ENCODE data around the gene NEGR1. TPM values are rescaled to one million over a fixed set of nuclear protein-coding genes. Genes with fewer than 3 reads are reported as not detected.

The NEGR1 gene
- total RNA-seq, 1 donor from 2014 or later, result 11.0 TPM

DNA sequence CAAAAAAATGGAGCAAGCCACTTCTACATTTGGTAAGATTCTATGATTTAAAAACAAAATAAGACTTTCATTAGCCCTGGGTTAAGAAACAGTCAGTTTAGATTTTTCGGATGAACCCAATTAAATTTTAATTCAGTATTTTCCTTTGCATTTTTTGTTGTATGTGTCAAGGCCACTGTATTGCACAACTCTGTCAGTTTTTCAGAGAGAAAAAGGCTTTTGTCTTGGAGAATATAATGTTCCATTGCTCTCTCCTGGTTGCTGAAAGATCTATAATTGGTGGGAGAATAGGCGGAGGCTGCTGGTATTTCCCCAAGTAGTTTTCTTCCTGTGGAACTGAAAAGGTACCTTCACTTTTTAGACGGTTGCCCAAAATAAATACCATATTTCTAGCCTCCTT is 84.6 kb downstream of the NEGR1 start:
- Histone ChIP-seq H3K27ac (ENCODE audit: low read depth, low read length) (no peak overlapping the region), H3K9ac (ENCODE audit: low read depth in 1 of 3, low read length in 3 of 3) (no peak overlapping the region), H3K4me1 (ENCODE audit: control insufficient read depth in 3 of 3, insufficient read depth in 3 of 3, low read length in 3 of 3) (no peaks in the 10 kb centered on the region), H3K9me3 (ENCODE audit: control insufficient read depth in 3 of 3, low read length in 3 of 3) (peaks cover 0 to 3% (median 0%) of the 10 kb centered on the region in 3 donors), H3K27me3 (ENCODE audit: control insufficient read depth in 3 of 3, insufficient read depth in 3 of 3, low read length in 3 of 3) (no peaks in the 10 kb centered on the region), H3K4me3 (ENCODE audit: low read length in 3 of 3) (no peak overlapping the region), H3K36me3 (ENCODE audit: control insufficient read depth in 3 of 3, insufficient read depth in 3 of 3, low read length in 3 of 3) (no peaks in the 10 kb centered on the region)

DNA sequence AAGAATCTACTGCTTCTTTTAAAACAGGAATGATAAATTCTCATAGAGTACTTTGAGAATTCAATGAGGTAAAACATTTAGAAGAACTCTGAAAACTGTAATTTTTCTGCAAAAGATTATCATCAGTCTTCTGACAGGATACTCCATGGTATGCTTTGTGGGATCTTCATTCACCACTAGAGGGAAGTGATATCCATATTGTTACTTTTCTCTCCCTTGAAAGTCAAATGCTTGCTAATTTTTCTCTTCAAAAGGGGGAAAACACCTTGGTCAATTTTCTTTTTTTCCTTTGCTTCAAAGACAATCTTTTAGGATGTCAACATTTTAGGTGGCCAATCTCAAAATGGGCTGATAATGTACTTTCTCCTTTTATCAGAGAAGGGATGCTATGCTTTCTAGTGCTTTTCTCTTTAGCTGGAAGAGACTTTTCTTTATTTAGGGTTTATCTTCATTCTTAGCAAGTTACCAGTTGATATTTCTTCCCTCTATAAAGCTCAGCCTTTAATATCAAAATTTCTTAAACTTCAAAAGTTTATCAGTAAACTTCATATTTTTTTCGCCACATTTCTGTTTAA is 95.5 kb downstream of the NEGR1 start:
- Histone ChIP-seq H3K9me3 (ENCODE audit: control insufficient read depth in 3 of 3, low read length in 3 of 3) (no peaks in the 10 kb centered on the region), H3K4me3 (ENCODE audit: low read length in 3 of 3) (no peak overlapping the region), H3K4me1 (ENCODE audit: control insufficient read depth in 3 of 3, insufficient read depth in 3 of 3, low read length in 3 of 3) (no peaks in the 10 kb centered on the region), H3K27me3 (ENCODE audit: control insufficient read depth in 3 of 3, insufficient read depth in 3 of 3, low read length in 3 of 3) (no peaks in the 10 kb centered on the region), H3K27ac (ENCODE audit: low read depth, low read length) (no peak overlapping the region), H3K36me3 (ENCODE audit: control insufficient read depth in 3 of 3, insufficient read depth in 3 of 3, low read length in 3 of 3) (no peaks in the 10 kb centered on the region), H3K9ac (ENCODE audit: low read depth in 1 of 3, low read length in 3 of 3) (no peak overlapping the region)

DNA sequence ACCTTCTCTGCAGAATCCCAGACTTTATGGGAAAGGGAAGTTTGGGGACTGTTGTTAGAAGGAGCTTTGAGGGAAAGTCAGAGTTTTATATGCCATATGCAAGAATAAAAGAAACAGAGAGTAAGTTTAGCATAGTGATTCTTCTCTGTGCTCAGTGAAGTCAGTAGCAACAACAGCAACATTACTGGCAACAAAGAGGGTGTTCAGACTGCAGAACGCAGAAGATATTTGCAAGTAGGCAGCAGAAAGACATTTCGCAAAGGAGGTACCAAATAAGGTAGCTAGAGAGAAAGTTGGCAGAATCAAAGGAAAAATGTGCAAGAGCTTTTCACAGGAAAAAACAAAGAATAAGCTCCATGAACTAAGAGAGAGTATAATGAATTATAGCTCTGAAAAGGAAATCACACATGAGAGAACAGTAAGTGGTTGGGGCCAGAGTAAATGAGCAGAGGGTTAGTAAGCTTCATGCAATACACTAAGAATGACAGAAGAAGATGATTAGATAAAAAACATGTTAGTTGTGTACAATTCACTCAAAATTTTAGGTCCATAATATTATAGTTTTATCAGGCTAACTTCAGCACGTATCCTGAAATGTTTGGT is 98.1 kb downstream of the NEGR1 start:
- H3K4me1 ChIP-seq (ENCODE audit: control insufficient read depth in 3 of 3, insufficient read depth in 3 of 3, low read length in 3 of 3), result no peaks in the 10 kb centered on the region
- H3K27me3 ChIP-seq (ENCODE audit: control insufficient read depth in 3 of 3, insufficient read depth in 3 of 3, low read length in 3 of 3), result no peaks in the 10 kb centered on the region
- no peak overlapping the region for H3K4me3 ChIP-seq (ENCODE audit: low read length in 3 of 3)
- H3K9ac ChIP-seq (ENCODE audit: low read depth in 1 of 3, low read length in 3 of 3), result no peak overlapping the region
- no peak overlapping the region for H3K27ac ChIP-seq (ENCODE audit: low read depth, low read length)
- H3K36me3 ChIP-seq (ENCODE audit: control insufficient read depth in 3 of 3, insufficient read depth in 3 of 3, low read length in 3 of 3), result no peaks in the 10 kb centered on the region
- H3K9me3 ChIP-seq (ENCODE audit: control insufficient read depth in 3 of 3, low read length in 3 of 3), result no peaks in the 10 kb centered on the region

DNA sequence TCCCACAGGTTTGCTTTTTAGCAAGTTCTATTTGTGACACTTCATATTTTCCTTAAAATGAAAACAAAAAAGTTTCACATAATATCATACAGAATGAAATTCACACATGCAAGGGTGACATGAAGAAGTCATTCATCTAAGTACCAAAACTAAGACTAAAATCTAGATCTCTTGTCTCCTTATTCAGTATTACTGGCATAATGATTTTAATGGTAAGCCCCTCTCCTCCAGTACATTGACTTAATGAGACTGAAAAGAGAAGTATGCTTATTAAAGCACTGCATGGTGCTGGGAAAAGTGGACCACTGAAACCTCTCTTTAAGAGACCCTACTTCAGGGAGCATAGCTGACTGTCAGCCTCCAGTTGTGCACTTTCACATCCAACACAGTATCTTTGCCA is 99.5 kb downstream of the NEGR1 start:
- H3K4me1 ChIP-seq (ENCODE audit: control insufficient read depth in 3 of 3, insufficient read depth in 3 of 3, low read length in 3 of 3), result no peaks in the 10 kb centered on the region
- no peaks in the 10 kb centered on the region for H3K9me3 ChIP-seq (ENCODE audit: control insufficient read depth in 3 of 3, low read length in 3 of 3)
- H3K4me3 ChIP-seq (ENCODE audit: low read length in 3 of 3), result no peak overlapping the region
- H3K36me3 ChIP-seq (ENCODE audit: control insufficient read depth in 3 of 3, insufficient read depth in 3 of 3, low read length in 3 of 3), result no peaks in the 10 kb centered on the region
- H3K27me3 ChIP-seq (ENCODE audit: control insufficient read depth in 3 of 3, insufficient read depth in 3 of 3, low read length in 3 of 3), result no peaks in the 10 kb centered on the region
- H3K27ac ChIP-seq (ENCODE audit: low read depth, low read length), result no peak overlapping the region
- H3K9ac ChIP-seq (ENCODE audit: low read depth in 1 of 3, low read length in 3 of 3), result no peak overlapping the region

DNA sequence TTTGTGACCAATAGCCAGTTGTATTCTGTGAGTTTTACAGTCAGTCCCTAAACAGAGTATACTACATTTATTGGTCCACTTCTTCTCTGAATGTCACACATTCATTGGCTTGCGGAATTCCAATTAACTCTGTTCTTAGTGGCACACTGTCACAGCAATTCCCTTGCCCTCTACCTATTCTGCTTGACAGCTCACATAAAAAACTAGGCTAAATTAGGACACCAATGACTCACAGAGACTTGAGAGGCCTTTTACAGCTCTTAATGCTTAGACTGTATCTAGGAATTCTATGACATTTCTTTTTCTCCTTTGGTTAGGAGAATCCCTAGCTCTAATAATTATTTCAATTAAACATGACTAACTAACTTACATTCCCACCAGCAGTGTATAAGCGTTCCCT is 104.1 kb downstream of the NEGR1 start:
- Histone ChIP-seq H3K4me1 (ENCODE audit: control insufficient read depth in 3 of 3, insufficient read depth in 3 of 3, low read length in 3 of 3) (no peaks in the 10 kb centered on the region), H3K27ac (ENCODE audit: low read depth, low read length) (no peak overlapping the region), H3K9me3 (ENCODE audit: control insufficient read depth in 3 of 3, low read length in 3 of 3) (no peaks in the 10 kb centered on the region), H3K4me3 (ENCODE audit: low read length in 3 of 3) (no peak overlapping the region), H3K27me3 (ENCODE audit: control insufficient read depth in 3 of 3, insufficient read depth in 3 of 3, low read length in 3 of 3) (no peaks in the 10 kb centered on the region), H3K36me3 (ENCODE audit: control insufficient read depth in 3 of 3, insufficient read depth in 3 of 3, low read length in 3 of 3) (no peaks in the 10 kb centered on the region), H3K9ac (ENCODE audit: low read depth in 1 of 3, low read length in 3 of 3) (no peak overlapping the region)

DNA sequence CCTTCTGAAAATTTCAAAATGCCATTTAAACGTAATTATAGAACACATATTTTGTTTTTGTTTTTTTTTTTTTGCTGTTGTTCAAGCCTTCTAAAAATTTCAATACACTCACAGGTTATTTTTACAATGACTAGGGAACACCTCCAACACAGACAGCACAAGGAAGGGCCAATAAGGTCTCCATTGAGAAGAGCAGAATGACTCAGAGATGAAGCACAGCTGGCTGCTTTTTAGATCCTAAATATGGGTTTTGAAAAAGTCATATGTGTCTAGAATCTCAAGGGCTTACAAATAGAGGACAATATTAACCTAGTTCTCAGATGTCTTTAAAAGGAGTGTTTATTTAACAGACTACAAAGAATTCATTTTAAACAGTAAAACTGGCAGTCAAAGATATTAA is 104.6 kb downstream of the NEGR1 start:
- H3K27ac ChIP-seq (ENCODE audit: low read depth, low read length), result no peak overlapping the region
- H3K4me1 ChIP-seq (ENCODE audit: control insufficient read depth in 3 of 3, insufficient read depth in 3 of 3, low read length in 3 of 3), result no peaks in the 10 kb centered on the region
- no peak overlapping the region for H3K4me3 ChIP-seq (ENCODE audit: low read length in 3 of 3)
- H3K9ac ChIP-seq (ENCODE audit: low read depth in 1 of 3, low read length in 3 of 3), result no peak overlapping the region
- no peaks in the 10 kb centered on the region for H3K27me3 ChIP-seq (ENCODE audit: control insufficient read depth in 3 of 3, insufficient read depth in 3 of 3, low read length in 3 of 3)
- H3K9me3 ChIP-seq (ENCODE audit: control insufficient read depth in 3 of 3, low read length in 3 of 3), result no peaks in the 10 kb centered on the region
- H3K36me3 ChIP-seq (ENCODE audit: control insufficient read depth in 3 of 3, insufficient read depth in 3 of 3, low read length in 3 of 3), result no peaks in the 10 kb centered on the region

DNA sequence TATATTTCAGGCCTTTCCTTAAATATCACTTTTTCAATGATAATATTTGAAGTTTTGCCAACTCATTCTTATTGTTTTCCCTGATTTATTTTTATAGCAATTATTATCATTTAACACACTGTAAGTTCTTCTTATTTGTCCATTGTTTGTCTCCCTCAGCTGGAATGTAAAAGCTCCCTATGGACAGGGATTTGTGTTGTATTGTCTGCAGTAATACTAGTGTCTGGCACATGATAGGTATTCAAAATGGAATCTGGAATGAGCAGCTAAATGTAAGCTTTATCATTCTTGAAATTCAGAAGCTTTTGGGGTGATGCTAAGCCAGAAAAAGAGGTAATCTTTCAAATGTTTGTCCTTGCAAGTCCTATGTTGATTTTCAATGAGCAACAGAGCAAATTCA is 112.1 kb downstream of the NEGR1 start:
- Histone ChIP-seq H3K27me3 (ENCODE audit: control insufficient read depth in 3 of 3, insufficient read depth in 3 of 3, low read length in 3 of 3) (no peaks in the 10 kb centered on the region), H3K27ac (ENCODE audit: low read depth, low read length) (no peak overlapping the region), H3K36me3 (ENCODE audit: control insufficient read depth in 3 of 3, insufficient read depth in 3 of 3, low read length in 3 of 3) (no peaks in the 10 kb centered on the region), H3K9ac (ENCODE audit: low read depth in 1 of 3, low read length in 3 of 3) (no peak overlapping the region), H3K4me1 (ENCODE audit: control insufficient read depth in 3 of 3, insufficient read depth in 3 of 3, low read length in 3 of 3) (no peaks in the 10 kb centered on the region), H3K9me3 (ENCODE audit: control insufficient read depth in 3 of 3, low read length in 3 of 3) (no peaks in the 10 kb centered on the region), H3K4me3 (ENCODE audit: low read length in 3 of 3) (no peak overlapping the region)

DNA sequence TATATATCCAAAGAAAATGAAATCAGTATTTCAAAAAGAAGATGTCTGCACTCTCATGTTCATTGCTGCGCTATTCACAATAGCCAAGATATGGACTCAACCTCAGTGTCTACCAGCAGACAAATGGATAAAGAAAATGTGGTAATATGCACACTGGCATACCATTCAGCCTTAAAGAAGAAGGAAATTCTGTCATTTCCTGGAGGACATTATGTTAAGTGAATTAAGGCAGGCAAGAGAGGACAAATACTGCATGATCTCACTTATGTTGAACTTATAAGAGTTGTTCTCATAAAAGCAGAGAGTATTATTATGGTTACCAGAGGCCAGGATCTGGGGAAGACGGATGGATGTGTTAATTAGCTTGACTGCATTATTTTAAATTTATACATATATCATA is 115.9 kb downstream of the NEGR1 start:
- no peak overlapping the region for H3K27ac ChIP-seq (ENCODE audit: low read depth, low read length)

DNA sequence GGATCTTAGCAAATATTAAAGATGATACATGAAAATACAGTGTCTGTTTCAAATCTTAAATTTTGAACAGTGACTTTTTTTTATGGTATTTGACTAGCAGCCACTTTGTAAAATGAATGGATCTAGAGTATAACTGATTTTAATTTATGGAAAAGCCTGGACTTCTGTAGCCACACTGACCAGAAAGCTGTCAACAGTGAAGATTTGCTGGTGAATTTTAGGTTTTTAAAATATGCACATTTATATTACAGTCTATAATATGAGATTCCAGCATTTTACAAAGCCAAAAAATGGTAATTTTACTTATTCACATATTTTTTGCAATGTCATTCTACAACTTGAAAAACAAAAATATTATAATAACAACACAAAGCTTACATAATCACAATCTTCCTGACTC is 131.8 kb downstream of the NEGR1 start:
- Histone ChIP-seq H3K27me3 (ENCODE audit: control insufficient read depth in 3 of 3, insufficient read depth in 3 of 3, low read length in 3 of 3) (no peaks in the 10 kb centered on the region), H3K4me1 (ENCODE audit: control insufficient read depth in 3 of 3, insufficient read depth in 3 of 3, low read length in 3 of 3) (no peaks in the 10 kb centered on the region), H3K36me3 (ENCODE audit: control insufficient read depth in 3 of 3, insufficient read depth in 3 of 3, low read length in 3 of 3) (no peaks in the 10 kb centered on the region), H3K9me3 (ENCODE audit: control insufficient read depth in 3 of 3, low read length in 3 of 3) (no peaks in the 10 kb centered on the region), H3K9ac (ENCODE audit: low read depth in 1 of 3, low read length in 3 of 3) (no peak overlapping the region), H3K4me3 (ENCODE audit: low read length in 3 of 3) (no peak overlapping the region), H3K27ac (ENCODE audit: low read depth, low read length) (no peak overlapping the region)

More for the DNA sequence above, 115.9 kb downstream of the NEGR1 start:
- no peak overlapping the region for H3K4me3 ChIP-seq (ENCODE audit: low read length in 3 of 3)
- no peaks in the 10 kb centered on the region for H3K27me3 ChIP-seq (ENCODE audit: control insufficient read depth in 3 of 3, insufficient read depth in 3 of 3, low read length in 3 of 3)
- no peaks in the 10 kb centered on the region for H3K4me1 ChIP-seq (ENCODE audit: control insufficient read depth in 3 of 3, insufficient read depth in 3 of 3, low read length in 3 of 3)
- no peak overlapping the region for H3K9ac ChIP-seq (ENCODE audit: low read depth in 1 of 3, low read length in 3 of 3)
- no peaks in the 10 kb centered on the region for H3K9me3 ChIP-seq (ENCODE audit: control insufficient read depth in 3 of 3, low read length in 3 of 3)
- no peaks in the 10 kb centered on the region for H3K36me3 ChIP-seq (ENCODE audit: control insufficient read depth in 3 of 3, insufficient read depth in 3 of 3, low read length in 3 of 3)

DNA sequence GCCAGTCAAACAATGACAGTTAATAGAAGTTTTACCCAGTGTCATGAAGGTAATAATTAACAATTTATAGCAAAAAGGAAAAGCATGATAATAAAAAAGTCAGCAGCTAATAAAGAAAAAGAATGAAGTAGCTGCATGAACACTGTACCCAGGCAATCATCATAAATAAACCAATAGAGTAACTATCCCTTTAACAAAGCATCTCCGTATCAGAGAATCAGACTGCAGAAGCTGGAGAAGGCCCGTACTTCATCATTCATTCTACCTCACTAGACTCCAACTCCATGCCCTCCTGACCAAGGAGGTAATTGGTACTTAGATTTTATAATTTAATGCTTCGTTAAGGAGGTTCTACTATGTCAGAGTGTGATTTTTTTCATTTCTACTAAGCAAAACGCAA is 140.5 kb downstream of the NEGR1 start:
- H3K9me3 ChIP-seq (ENCODE audit: control insufficient read depth in 3 of 3, low read length in 3 of 3), result no peaks in the 10 kb centered on the region
- no peak overlapping the region for H3K27ac ChIP-seq (ENCODE audit: low read depth, low read length)
- H3K9ac ChIP-seq (ENCODE audit: low read depth in 1 of 3, low read length in 3 of 3), result no peak overlapping the region
- no peaks in the 10 kb centered on the region for H3K27me3 ChIP-seq (ENCODE audit: control insufficient read depth in 3 of 3, insufficient read depth in 3 of 3, low read length in 3 of 3)
- H3K4me1 ChIP-seq (ENCODE audit: control insufficient read depth in 3 of 3, insufficient read depth in 3 of 3, low read length in 3 of 3), result no peaks in the 10 kb centered on the region
- no peak overlapping the region for H3K4me3 ChIP-seq (ENCODE audit: low read length in 3 of 3)
- no peaks in the 10 kb centered on the region for H3K36me3 ChIP-seq (ENCODE audit: control insufficient read depth in 3 of 3, insufficient read depth in 3 of 3, low read length in 3 of 3)

Data from skeletal muscle tissue (tissue), 4 donors.